ENCODE measurements around the gene AP5B1. TPM values are rescaled to one million over a fixed set of nuclear protein-coding genes. Genes with fewer than 3 reads are reported as not detected.

The AP5B1 gene
- total and polyA plus RNA-seq, 9 of the 15 experiments (the other 6 are each of a cell fraction or from before 2014, with no cell fraction given), result 0.51 to 24.2 (median 5.1) TPM

DNA sequence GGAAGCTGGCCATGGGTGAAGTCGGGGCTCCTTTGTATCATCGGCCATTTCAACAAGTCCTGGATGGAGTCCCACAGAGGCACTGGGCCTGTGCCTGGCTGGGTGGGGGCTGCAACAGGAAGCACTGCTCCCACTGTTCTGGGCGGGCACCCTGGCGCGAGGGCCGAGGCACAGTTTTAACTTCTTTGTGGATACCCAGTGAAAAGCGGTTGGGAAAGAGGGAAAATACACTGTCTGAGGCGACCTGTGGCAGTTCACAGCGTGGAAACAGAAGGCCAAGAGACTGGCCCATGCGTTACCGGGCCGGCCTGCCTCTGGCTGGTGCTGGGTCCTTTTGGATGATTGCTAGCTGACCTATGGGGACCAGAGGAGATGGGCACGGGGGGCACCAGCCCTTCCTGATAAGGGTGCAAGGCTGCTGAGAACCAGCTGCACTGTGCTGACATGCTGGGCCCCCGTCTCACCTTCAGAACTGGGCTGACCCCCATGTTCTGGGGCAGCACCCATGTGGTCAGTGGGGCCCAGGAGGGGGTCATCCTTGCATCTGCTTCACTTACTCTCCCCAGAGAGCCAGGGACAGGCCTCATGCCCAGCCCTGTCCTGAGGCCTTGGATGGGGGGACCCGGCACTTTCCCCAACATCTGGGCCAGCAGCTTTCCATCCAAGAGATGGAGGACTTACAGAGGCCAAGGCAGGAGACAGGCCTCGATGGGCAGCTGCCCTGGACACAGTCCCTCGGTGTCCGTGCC lies 10.3 kb upstream of the AP5B1 start:
- DNase-seq (ENCODE audit: extremely low read depth in 1 of 4, low spot score in 3 of 4) (no peak), ATAC-seq (no peak; the same call in 2 of the 3 replicates), FAIRE-seq (no peak)
- peaks cover 65 to 81% of the 10 kb centered on the region in 2 experiments for H3K27me3 ChIP-seq (ENCODE audit: control insufficient read depth in 2 of 2, insufficient read depth in 2 of 2, low read length in 2 of 2)
- CTCF ChIA-PET (ENCODE audit: low intra/inter-chr PET ratio), result no interaction called here
- H3K4me1 ChIP-seq (replicated peaks in 1 of 2; ENCODE audit: control insufficient read depth in 2 of 2, insufficient read depth in 2 of 2, low read length in 2 of 2), result peaks cover 0 to 48% of the 10 kb centered on the region in 2 experiments; a peak in 2 of 5 replicates
- H3K4me3 ChIP-seq, result no peak overlapping the region
- POLR2A ChIA-PET, result interaction anchor here (0.6 to 1.7 kb wide), 9 partner anchors 9 to 367 kb away, joined by 3 to 7 read pairs (median 3); partner anchors contain the start of genes AP5B1 and MUS81
- no peak overlapping the region for H3K4me2 ChIP-seq (ENCODE audit: insufficient read depth, low read length)
- in situ Hi-C loops (cut with MboI), result no loop called here
- H3K36me3 ChIP-seq (ENCODE audit: control insufficient read depth, insufficient read depth, low read length), result no peaks in the 10 kb centered on the region
- no peak overlapping the region for H3K27ac ChIP-seq (ENCODE audit: extremely low read depth, low read depth, low read length)
- peak overlapping the region in 1 of 2 experiments; percentile 43; a peak in 1 of 4 replicates for H3K9ac ChIP-seq (ENCODE audit: insufficient read depth in 1 of 2, low read depth in 2 of 2, low read length in 2 of 2)
- WGBS (ENCODE audit: insufficient coverage, low coverage, missing lambda C conversion rate), result 2% methylated on average over 17 of the region's 18 CpGs
- H2AFZ ChIP-seq (ENCODE audit: low read depth, low read length), result no peak overlapping the region
- intact Hi-C loops (cut with micrococcal nuclease), result no loop called here
- BruUV-seq (replicated peaks), result no TSS peak
- H4K20me1 ChIP-seq (replicated peaks; ENCODE audit: control insufficient read depth, insufficient read depth, low read length), result peaks cover 13% of the 10 kb centered on the region; the same call in 1 of the 2 replicates
- H3K9me3 ChIP-seq (replicated peaks; ENCODE audit: control insufficient read depth, insufficient read depth, low read depth, low read length), result no peaks in the 10 kb centered on the region
- H3K79me2 ChIP-seq (ENCODE audit: control insufficient read depth, insufficient read depth, low read length), result no peaks in the 10 kb centered on the region
- no peaks in the 10 kb centered on the region for H3K9me1 ChIP-seq (ENCODE audit: control insufficient read depth, insufficient read depth, low read length)
- no peak for TF ChIP-seq ZNF253 (CRISPR knock-in tag; conservative IDR thresholded peaks at IDR 0.05)
- TF ChIP-seq, protein P1, sequence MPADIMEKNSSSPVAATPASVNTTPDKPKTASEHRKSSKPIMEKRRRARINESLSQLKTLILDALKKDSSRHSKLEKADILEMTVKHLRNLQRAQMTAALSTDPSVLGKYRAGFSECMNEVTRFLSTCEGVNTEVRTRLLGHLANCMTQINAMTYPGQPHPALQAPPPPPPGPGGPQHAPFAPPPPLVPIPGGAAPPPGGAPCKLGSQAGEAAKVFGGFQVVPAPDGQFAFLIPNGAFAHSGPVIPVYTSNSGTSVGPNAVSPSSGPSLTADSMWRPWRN (IDR thresholded peaks at IDR 0.05; ENCODE audit: low read depth), result no peak
- no peak for TF ChIP-seq CBFB (CRISPR knock-in tag; IDR thresholded peaks at IDR 0.05)
- TF ChIP-seq, protein P2, sequence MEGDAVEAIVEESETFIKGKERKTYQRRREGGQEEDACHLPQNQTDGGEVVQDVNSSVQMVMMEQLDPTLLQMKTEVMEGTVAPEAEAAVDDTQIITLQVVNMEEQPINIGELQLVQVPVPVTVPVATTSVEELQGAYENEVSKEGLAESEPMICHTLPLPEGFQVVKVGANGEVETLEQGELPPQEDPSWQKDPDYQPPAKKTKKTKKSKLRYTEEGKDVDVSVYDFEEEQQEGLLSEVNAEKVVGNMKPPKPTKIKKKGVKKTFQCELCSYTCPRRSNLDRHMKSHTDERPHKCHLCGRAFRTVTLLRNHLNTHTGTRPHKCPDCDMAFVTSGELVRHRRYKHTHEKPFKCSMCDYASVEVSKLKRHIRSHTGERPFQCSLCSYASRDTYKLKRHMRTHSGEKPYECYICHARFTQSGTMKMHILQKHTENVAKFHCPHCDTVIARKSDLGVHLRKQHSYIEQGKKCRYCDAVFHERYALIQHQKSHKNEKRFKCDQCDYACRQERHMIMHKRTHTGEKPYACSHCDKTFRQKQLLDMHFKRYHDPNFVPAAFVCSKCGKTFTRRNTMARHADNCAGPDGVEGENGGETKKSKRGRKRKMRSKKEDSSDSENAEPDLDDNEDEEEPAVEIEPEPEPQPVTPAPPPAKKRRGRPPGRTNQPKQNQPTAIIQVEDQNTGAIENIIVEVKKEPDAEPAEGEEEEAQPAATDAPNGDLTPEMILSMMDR (IDR thresholded peaks at IDR 0.05 in 2 of 3, conservative IDR thresholded peaks at IDR 0.05 in 1 of 3; ENCODE audit: insufficient read depth in 2 of 3, low read depth in 1 of 3, low read length in 3 of 3), result no peak
- TF ChIP-seq FOXA1 (IDR thresholded peaks at IDR 0.05; ENCODE audit: borderline replicate concordance), result no peak
- TF ChIP-seq ETV6 (IDR thresholded peaks at IDR 0.05; ENCODE audit: borderline replicate concordance in 1 of 2, low read depth in 2 of 2, low read length in 1 of 2), result no peak
- no peak for TF ChIP-seq ETV6 (CRISPR knock-in tag; IDR thresholded peaks at IDR 0.05; ENCODE audit: borderline replicate concordance)
- TF ChIP-seq, protein P3, sequence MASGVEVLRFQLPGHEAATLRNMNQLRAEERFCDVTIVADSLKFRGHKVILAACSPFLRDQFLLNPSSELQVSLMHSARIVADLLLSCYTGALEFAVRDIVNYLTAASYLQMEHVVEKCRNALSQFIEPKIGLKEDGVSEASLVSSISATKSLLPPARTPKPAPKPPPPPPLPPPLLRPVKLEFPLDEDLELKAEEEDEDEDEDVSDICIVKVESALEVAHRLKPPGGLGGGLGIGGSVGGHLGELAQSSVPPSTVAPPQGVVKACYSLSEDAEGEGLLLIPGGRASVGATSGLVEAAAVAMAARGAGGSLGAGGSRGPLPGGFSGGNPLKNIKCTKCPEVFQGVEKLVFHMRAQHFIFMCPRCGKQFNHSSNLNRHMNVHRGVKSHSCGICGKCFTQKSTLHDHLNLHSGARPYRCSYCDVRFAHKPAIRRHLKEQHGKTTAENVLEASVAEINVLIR (CRISPR knock-in tag; IDR thresholded peaks at IDR 0.05), result no peak
- TF ChIP-seq CSDE1 (IDR thresholded peaks at IDR 0.05), result no peak
- TF ChIP-seq, protein P4, sequence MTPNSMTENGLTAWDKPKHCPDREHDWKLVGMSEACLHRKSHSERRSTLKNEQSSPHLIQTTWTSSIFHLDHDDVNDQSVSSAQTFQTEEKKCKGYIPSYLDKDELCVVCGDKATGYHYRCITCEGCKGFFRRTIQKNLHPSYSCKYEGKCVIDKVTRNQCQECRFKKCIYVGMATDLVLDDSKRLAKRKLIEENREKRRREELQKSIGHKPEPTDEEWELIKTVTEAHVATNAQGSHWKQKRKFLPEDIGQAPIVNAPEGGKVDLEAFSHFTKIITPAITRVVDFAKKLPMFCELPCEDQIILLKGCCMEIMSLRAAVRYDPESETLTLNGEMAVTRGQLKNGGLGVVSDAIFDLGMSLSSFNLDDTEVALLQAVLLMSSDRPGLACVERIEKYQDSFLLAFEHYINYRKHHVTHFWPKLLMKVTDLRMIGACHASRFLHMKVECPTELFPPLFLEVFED (CRISPR knock-in tag; conservative IDR thresholded peaks at IDR 0.05), result no peak
- no peak for TF ChIP-seq MEF2D (tag; conservative IDR thresholded peaks at IDR 0.05; ENCODE audit: low read depth)
- TF ChIP-seq POLR2AphosphoS5 (IDR thresholded peaks at IDR 0.05; ENCODE audit: control insufficient read depth, insufficient read depth, low read depth, low read length), result no peak
- no peak for TF ChIP-seq ARID1B (IDR thresholded peaks at IDR 0.05)
- TF ChIP-seq, protein P5, sequence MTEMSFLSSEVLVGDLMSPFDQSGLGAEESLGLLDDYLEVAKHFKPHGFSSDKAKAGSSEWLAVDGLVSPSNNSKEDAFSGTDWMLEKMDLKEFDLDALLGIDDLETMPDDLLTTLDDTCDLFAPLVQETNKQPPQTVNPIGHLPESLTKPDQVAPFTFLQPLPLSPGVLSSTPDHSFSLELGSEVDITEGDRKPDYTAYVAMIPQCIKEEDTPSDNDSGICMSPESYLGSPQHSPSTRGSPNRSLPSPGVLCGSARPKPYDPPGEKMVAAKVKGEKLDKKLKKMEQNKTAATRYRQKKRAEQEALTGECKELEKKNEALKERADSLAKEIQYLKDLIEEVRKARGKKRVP (CRISPR knock-in tag; IDR thresholded peaks at IDR 0.05), result no peak
- TF ChIP-seq EGR1 (conservative IDR thresholded peaks at IDR 0.05), result no peak
